Smooth muscle cell (in vitro differentiated cells): ENCODE measurements around the gene HINT2. TPM values are rescaled to one million over a fixed set of nuclear protein-coding genes. Genes with fewer than 3 reads are reported as not detected.

Experiments
- DNase-seq: peaks from one replicate; lab custom pipeline; 2025; ENCODE audit not compliant: unreplicated experiment; lab: John Stamatoyannopoulos, UW
- H2AFZ ChIP-seq: fragments of 200-600 bp; sonication (generic); 2 replicates; pipeline ENCODE4 v1.6.0; 2016; ENCODE audit warnings: antibody characterized with exemption, low read depth, mild to moderate bottlenecking
- H3F3A ChIP-seq: fragments of 200-600 bp; sonication (generic); 2 replicates; pipeline ENCODE4 v1.6.0; 2017; ENCODE audit warnings: antibody characterized with exemption, low read depth
- H3K27ac ChIP-seq: fragments of 200-600 bp; sonication (generic); 2 replicates; pipeline ENCODE4 v1.5.1; 2016; ENCODE audit warnings: low read depth, mild to moderate bottlenecking
- H3K27me3 ChIP-seq: fragments of 200-600 bp; sonication (generic); 2 replicates; pipeline ENCODE4 v1.6.1; 2016; ENCODE audit warnings: low read depth, mild to moderate bottlenecking
- H3K36me3 ChIP-seq: fragments of 200-600 bp; sonication (generic); 2 replicates; pipeline ENCODE4 v1.5.1; 2016; ENCODE audit warnings: low read depth
- H3K4me1 ChIP-seq: fragments of 200-600 bp; sonication (generic); 2 replicates; pipeline ENCODE4 v1.5.1; 2016; ENCODE audit warnings: low read depth
- H3K4me2 ChIP-seq: fragments of 200-600 bp; sonication (generic); 2 replicates; pipeline ENCODE4 v1.6.0; 2016; ENCODE audit warnings: mild to moderate bottlenecking
- H3K4me3 ChIP-seq: fragments of 200-600 bp; sonication (generic); 2 replicates; pipeline ENCODE4 v1.5.1; 2016; ENCODE audit warnings: mild to moderate bottlenecking
- H3K79me2 ChIP-seq: fragments of 200-600 bp; sonication (generic); 2 replicates; pipeline ENCODE4 v1.6.0; 2016; ENCODE audit warnings: low read depth, mild to moderate bottlenecking
- H3K9ac ChIP-seq: fragments of 200-600 bp; sonication (generic); 2 replicates; pipeline ENCODE4 v1.6.0; 2016; ENCODE audit warnings: low read depth
- H3K9me3 ChIP-seq: fragments of 200-600 bp; sonication (generic); replicated peaks from 2 replicates; pipeline ENCODE4 v1.5.1; 2016; ENCODE audit warnings: low read depth
- H4K20me1 ChIP-seq: fragments of 200-600 bp; sonication (generic); 2 replicates; pipeline ENCODE4 v1.6.0; 2016; ENCODE audit warnings: low read depth
- WGBS: methylation state at CpG from one replicate; pipeline ENCODE4 v1.1.7; 2016; ENCODE audit warnings: low lambda C conversion rate; 5-methylcytosine and 5-hydroxymethylcytosine counted together
- polyA plus RNA-seq: library from polyadenylated mRNA; unstranded; fragments of >200 nt; fragmentation: Nextera tagmentation; extraction: Ambion mirVana; gene quantifications from 2 replicates; pipeline ENCODE4 v1.2.1, GENCODE V29; 2016
- total RNA-seq: library from RNA; depleted of rRNA; stranded (reverse); fragments of >200 nt; gene quantifications from 2 replicates; pipeline ENCODE4 v1.2.3, GENCODE V29; 2014
- TF ChIP-seq, protein P1 (sequence below): fragments of 200-600 bp; sonication (generic); IDR thresholded peaks from 2 replicates; pipeline ENCODE4 v1.5.1; 2017; ENCODE audit warnings: borderline replicate concordance, mild to moderate bottlenecking, antibody characterized with exemption; ENCODE audit not compliant: insufficient read depth, poor library complexity, severe bottlenecking

HINT2 gene
- total and polyA plus RNA-seq, 2 experiments from 2014 or later, result 7.7 to 66.7 TPM

DNA sequence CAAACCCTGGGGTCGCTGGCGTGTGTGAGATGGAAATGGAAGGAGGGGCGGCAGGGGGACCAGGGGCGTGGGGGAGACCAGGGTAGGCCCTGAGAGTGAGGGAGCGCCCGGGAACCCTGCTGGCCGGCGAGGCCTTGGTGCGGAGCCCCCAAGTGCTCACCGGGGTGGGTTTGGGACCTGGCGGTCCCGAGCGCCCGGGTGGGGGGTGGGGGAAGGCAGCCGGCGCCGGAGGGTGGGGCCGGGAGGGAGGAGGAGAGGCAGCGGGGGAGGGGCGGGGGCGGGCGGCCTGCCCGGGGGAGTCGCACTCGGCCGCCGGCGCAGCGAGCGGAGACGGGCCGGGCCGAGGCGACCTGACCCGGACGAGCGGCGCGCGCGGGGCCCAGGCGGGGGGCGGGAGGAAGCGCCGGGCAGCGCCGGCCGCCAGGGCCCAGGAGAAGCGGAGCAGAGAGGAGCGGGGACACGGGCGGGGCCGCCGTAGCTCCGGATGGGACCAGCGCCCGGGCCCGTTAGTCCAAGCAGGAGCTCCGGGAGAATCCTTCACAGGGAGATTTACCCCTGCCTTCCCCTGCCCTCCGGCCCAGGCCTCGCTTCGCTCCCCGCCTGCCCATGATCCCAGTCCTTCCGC is 23.4 kb downstream of the HINT2 start, which contains the start of gene NPR2:
Gene NPR2, plus strand, starts transcription at position 295 of the 625 bp plus-strand sequence. CDS start 818 bp downstream, outside the sequence.
- WGBS, result 2% methylated on average over 29 of the region's 64 CpGs
- no peaks in the 10 kb centered on the region for H3K27me3 ChIP-seq

DNA sequence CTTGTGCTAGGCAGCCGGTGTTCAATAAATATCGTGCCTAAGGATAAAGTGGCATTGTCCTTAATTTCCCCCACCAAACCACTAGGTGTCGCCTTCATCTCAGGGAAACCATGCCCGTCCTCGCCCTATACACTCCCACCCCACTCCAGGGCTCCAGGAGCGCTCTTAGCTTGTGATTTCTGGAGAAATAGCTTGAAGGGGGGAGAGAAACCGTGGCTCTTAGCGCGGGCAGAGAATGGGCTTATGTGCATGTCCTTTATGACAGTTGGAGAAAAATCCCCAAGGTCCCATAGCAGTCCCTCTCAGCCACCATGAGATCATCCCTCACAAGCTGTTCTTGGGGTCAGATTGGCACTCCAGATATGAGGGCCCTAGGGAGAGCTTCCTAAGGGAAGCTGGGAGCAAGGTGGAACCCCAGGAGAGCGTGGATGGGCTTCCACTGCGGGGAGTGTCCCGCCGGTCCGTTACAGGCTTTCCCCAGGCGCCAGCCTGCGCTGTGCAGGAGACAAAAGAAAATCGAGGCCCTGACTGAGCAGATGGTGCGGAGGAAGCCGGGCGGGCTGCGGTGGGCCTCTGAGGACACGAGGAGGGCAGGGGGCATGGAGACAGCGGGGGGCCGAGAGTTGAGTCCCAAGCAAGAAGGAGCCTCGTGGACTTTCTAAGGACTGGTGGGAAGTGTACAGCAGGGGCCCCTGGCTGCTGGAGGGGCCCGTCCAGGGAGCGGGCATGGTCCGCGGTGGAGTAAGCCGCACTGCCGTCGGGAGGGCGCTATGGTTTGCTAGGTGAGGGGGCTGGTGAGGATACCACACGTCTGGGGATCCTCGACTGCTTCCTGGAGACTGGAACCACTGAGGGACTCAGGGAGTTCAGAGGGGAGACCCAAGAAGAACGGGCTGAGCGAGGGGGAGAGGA is 24.2 kb downstream of the HINT2 start:
- peak; percentile 17 for DNase-seq
- Histone ChIP-seq H3K4me1 (peaks cover 12% of the 10 kb centered on the region), H3K4me3 (peak overlapping the region; percentile 57), H3K79me2 (no peaks in the 10 kb centered on the region), H3K36me3 (no peaks in the 10 kb centered on the region), H3K27ac (no peak overlapping the region), H3K9ac (no peak overlapping the region), H2AFZ (peak overlapping the region; percentile 87), H3K27me3 (no peaks in the 10 kb centered on the region), H3K9me3 (no peaks in the 10 kb centered on the region), H3F3A (no peaks in the 10 kb centered on the region), H3K4me2 (peak overlapping the region; percentile 91), H4K20me1 (no peaks in the 10 kb centered on the region)
- 24% methylated on average over 34 of the region's 37 CpGs for WGBS
- TF ChIP-seq, protein P1, sequence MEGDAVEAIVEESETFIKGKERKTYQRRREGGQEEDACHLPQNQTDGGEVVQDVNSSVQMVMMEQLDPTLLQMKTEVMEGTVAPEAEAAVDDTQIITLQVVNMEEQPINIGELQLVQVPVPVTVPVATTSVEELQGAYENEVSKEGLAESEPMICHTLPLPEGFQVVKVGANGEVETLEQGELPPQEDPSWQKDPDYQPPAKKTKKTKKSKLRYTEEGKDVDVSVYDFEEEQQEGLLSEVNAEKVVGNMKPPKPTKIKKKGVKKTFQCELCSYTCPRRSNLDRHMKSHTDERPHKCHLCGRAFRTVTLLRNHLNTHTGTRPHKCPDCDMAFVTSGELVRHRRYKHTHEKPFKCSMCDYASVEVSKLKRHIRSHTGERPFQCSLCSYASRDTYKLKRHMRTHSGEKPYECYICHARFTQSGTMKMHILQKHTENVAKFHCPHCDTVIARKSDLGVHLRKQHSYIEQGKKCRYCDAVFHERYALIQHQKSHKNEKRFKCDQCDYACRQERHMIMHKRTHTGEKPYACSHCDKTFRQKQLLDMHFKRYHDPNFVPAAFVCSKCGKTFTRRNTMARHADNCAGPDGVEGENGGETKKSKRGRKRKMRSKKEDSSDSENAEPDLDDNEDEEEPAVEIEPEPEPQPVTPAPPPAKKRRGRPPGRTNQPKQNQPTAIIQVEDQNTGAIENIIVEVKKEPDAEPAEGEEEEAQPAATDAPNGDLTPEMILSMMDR, result peak; percentile 84

More for the DNA sequence above, 23.4 kb downstream of the HINT2 start, which contains the start of gene NPR2:
- no peaks in the 10 kb centered on the region for H3K9me3 ChIP-seq
- H3K36me3 ChIP-seq, result no peaks in the 10 kb centered on the region
- no peaks in the 10 kb centered on the region for H4K20me1 ChIP-seq
- H3K27ac ChIP-seq, result no peak within 1 kb of the TSS
- peak within 1 kb of the TSS; percentile 87 for H2AFZ ChIP-seq
- DNase-seq, result peak; percentile 27
- no peaks in the 10 kb centered on the region for H3F3A ChIP-seq
- H3K4me1 ChIP-seq, result peaks cover 12% of the 10 kb centered on the region
- peak within 1 kb of the TSS; percentile 91 for H3K4me2 ChIP-seq
- TF ChIP-seq, protein P1, result no peak
- H3K9ac ChIP-seq, result peak within 1 kb of the TSS; percentile 47
- H3K79me2 ChIP-seq, result no peaks in the 10 kb centered on the region
- H3K4me3 ChIP-seq, result peak within 1 kb of the TSS; percentile 57

DNA sequence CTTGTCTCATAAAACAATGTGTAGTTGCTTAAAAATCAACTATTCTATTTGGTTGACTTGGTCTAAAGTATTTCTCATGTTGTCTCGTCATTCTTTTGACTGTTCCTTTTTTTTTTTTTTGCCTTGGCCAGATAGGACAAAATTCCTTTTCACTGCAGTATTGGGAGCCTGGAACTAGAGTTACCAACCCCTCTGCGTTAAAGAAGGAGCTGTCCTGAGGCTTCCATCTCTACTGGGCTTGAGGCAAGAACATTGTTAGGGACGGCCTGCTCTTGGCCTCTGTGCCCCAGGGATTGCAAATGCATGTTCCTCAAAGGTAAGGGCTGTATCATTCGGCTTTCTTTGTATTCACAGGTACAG is 24.8 kb downstream of the HINT2 start:
- 42% methylated on average over 4 of the region's 4 CpGs for WGBS
- H2AFZ ChIP-seq, result no peak overlapping the region
- H3K4me3 ChIP-seq, result no peak overlapping the region

More for the DNA sequence above, 24.8 kb downstream of the HINT2 start:
- Histone ChIP-seq H3K36me3 (no peaks in the 10 kb centered on the region), H3F3A (no peaks in the 10 kb centered on the region), H4K20me1 (no peaks in the 10 kb centered on the region), H3K27ac (no peak overlapping the region), H3K4me2 (no peak overlapping the region), H3K27me3 (no peaks in the 10 kb centered on the region), H3K9me3 (no peaks in the 10 kb centered on the region), H3K9ac (no peak overlapping the region), H3K79me2 (no peaks in the 10 kb centered on the region), H3K4me1 (peaks cover 12% of the 10 kb centered on the region)
- DNase-seq, result no peak
- TF ChIP-seq, protein P1, result no peak
